ENCODE measurements around the gene GUCA2B. TPM values are rescaled to one million over a fixed set of nuclear protein-coding genes. Genes with fewer than 3 reads are reported as not detected.

Gene GUCA2B
- total RNA-seq, 1 donor from 2014 or later, result not detected

GRCh38 chr1:42153624-42154023 lies 414 bp downstream of the GUCA2B start:
- no peak overlapping the region for H2AFZ ChIP-seq (ENCODE audit: low read depth, low read length)
- H3K4me1 ChIP-seq (ENCODE audit: insufficient read depth, low read length), result no peaks in the 10 kb centered on the region
- H3K27me3 Mint-ChIP-seq (ENCODE audit: low read depth, unreplicated experiment), result peaks cover 46% of the 10 kb centered on the region
- H3K36me3 Mint-ChIP-seq (ENCODE audit: low read depth, unreplicated experiment), result no peaks in the 10 kb centered on the region
- TF ChIP-seq EZH2 (IDR thresholded peaks at IDR 0.05; ENCODE audit: insufficient read depth, low read length) (no peak), CTCF (IDR thresholded peaks at IDR 0.05; ENCODE audit: insufficient read depth, low read depth, low read length) (no peak)
- peaks cover 10% of the 10 kb centered on the region for H3K27me3 ChIP-seq (ENCODE audit: insufficient read depth, low read length)
- no peak for DNase-seq (ENCODE audit: low read depth)
- H4K20me1 ChIP-seq (ENCODE audit: insufficient read depth, low read length), result no peaks in the 10 kb centered on the region
- H3K9me3 Mint-ChIP-seq (ENCODE audit: unreplicated experiment), result peaks cover 4% of the 10 kb centered on the region
- H3K9me3 ChIP-seq (ENCODE audit: insufficient read depth, low read depth, low read length), result no peaks in the 10 kb centered on the region
- no peak overlapping the region for H3K9ac ChIP-seq (ENCODE audit: low read length)
- no peak overlapping the region for H3K27ac ChIP-seq (ENCODE audit: low read depth, low read length)
- H3K4me2 ChIP-seq (ENCODE audit: low read length), result no peak overlapping the region
- no peak overlapping the region for H3K4me3 Mint-ChIP-seq (ENCODE audit: unreplicated experiment)
- no peaks in the 10 kb centered on the region for H3K36me3 ChIP-seq (ENCODE audit: insufficient read depth, low read length)
- no peaks in the 10 kb centered on the region for H3K4me1 Mint-ChIP-seq (ENCODE audit: low read depth, unreplicated experiment)
- no peak overlapping the region for H3K4me3 ChIP-seq (ENCODE audit: insufficient read depth, low read depth, low read length)
- H3K27ac Mint-ChIP-seq (ENCODE audit: unreplicated experiment), result no peak overlapping the region
- no peaks in the 10 kb centered on the region for H3K79me2 ChIP-seq (ENCODE audit: insufficient read depth, low read length)
- no peak for FAIRE-seq

- no peaks in the 10 kb centered on the region for H3K4me1 ChIP-seq (ENCODE audit: insufficient read depth, low read length)
- FAIRE-seq (no peak), DNase-seq (ENCODE audit: low read depth) (no peak)
- H3K36me3 ChIP-seq (ENCODE audit: insufficient read depth, low read length), result no peaks in the 10 kb centered on the region
- H3K9ac ChIP-seq (ENCODE audit: low read length), result no peak overlapping the region
- peaks cover 5% of the 10 kb centered on the region for H3K27me3 ChIP-seq (ENCODE audit: insufficient read depth, low read length)
- H3K27ac ChIP-seq (ENCODE audit: low read depth, low read length), result no peak overlapping the region
- no peak overlapping the region for H3K4me3 Mint-ChIP-seq (ENCODE audit: unreplicated experiment)
- TF ChIP-seq EZH2 (IDR thresholded peaks at IDR 0.05; ENCODE audit: insufficient read depth, low read length) (no peak), CTCF (IDR thresholded peaks at IDR 0.05; ENCODE audit: insufficient read depth, low read depth, low read length) (no peak)
- H3K9me3 Mint-ChIP-seq (ENCODE audit: unreplicated experiment), result peaks cover 4% of the 10 kb centered on the region
- no peak overlapping the region for H3K27ac Mint-ChIP-seq (ENCODE audit: unreplicated experiment)
- peaks cover 46% of the 10 kb centered on the region for H3K27me3 Mint-ChIP-seq (ENCODE audit: low read depth, unreplicated experiment)
- H3K4me1 Mint-ChIP-seq (ENCODE audit: low read depth, unreplicated experiment), result no peaks in the 10 kb centered on the region
- no peaks in the 10 kb centered on the region for H4K20me1 ChIP-seq (ENCODE audit: insufficient read depth, low read length)
- no peak overlapping the region for H2AFZ ChIP-seq (ENCODE audit: low read depth, low read length)
- H3K4me2 ChIP-seq (ENCODE audit: low read length), result no peak overlapping the region
- H3K79me2 ChIP-seq (ENCODE audit: insufficient read depth, low read length), result no peaks in the 10 kb centered on the region
- no peak overlapping the region for H3K4me3 ChIP-seq (ENCODE audit: insufficient read depth, low read depth, low read length)
- no peaks in the 10 kb centered on the region for H3K9me3 ChIP-seq (ENCODE audit: insufficient read depth, low read depth, low read length)
- H3K36me3 Mint-ChIP-seq (ENCODE audit: low read depth, unreplicated experiment), result no peaks in the 10 kb centered on the region
These were observed 1.5 kb downstream of the GUCA2B start for GRCh38 chr1:42154685-42155084.

- no peak overlapping the region for H3K27ac ChIP-seq (ENCODE audit: low read depth, low read length)
- no peak for TF ChIP-seq EZH2 (IDR thresholded peaks at IDR 0.05; ENCODE audit: insufficient read depth, low read length)
- no peak for TF ChIP-seq CTCF (IDR thresholded peaks at IDR 0.05; ENCODE audit: insufficient read depth, low read depth, low read length)
- H3K4me2 ChIP-seq (ENCODE audit: low read length), result no peak overlapping the region
- H3K9ac ChIP-seq (ENCODE audit: low read length), result no peak overlapping the region
- no peaks in the 10 kb centered on the region for H3K9me3 ChIP-seq (ENCODE audit: insufficient read depth, low read depth, low read length)
- FAIRE-seq (no peak), DNase-seq (ENCODE audit: low read depth) (no peak)
- no peaks in the 10 kb centered on the region for H3K4me1 Mint-ChIP-seq (ENCODE audit: low read depth, unreplicated experiment)
- peaks cover 43% of the 10 kb centered on the region for H3K27me3 Mint-ChIP-seq (ENCODE audit: low read depth, unreplicated experiment)
- H3K4me1 ChIP-seq (ENCODE audit: insufficient read depth, low read length), result no peaks in the 10 kb centered on the region
- H4K20me1 ChIP-seq (ENCODE audit: insufficient read depth, low read length), result no peaks in the 10 kb centered on the region
- peaks cover 4% of the 10 kb centered on the region for H3K9me3 Mint-ChIP-seq (ENCODE audit: unreplicated experiment)
- H3K36me3 Mint-ChIP-seq (ENCODE audit: low read depth, unreplicated experiment), result no peaks in the 10 kb centered on the region
- no peak overlapping the region for H3K4me3 Mint-ChIP-seq (ENCODE audit: unreplicated experiment)
- H3K36me3 ChIP-seq (ENCODE audit: insufficient read depth, low read length), result no peaks in the 10 kb centered on the region
- no peaks in the 10 kb centered on the region for H3K79me2 ChIP-seq (ENCODE audit: insufficient read depth, low read length)
- H3K27me3 ChIP-seq (ENCODE audit: insufficient read depth, low read length), result no peaks in the 10 kb centered on the region
- no peak overlapping the region for H3K27ac Mint-ChIP-seq (ENCODE audit: unreplicated experiment)
- H3K4me3 ChIP-seq (ENCODE audit: insufficient read depth, low read depth, low read length), result no peak overlapping the region
- no peak overlapping the region for H2AFZ ChIP-seq (ENCODE audit: low read depth, low read length)
These were observed 2.2 kb downstream of the GUCA2B start for GRCh38 chr1:42155362-42155761.
